ENCODE data around the gene RMND5B.

DNA sequence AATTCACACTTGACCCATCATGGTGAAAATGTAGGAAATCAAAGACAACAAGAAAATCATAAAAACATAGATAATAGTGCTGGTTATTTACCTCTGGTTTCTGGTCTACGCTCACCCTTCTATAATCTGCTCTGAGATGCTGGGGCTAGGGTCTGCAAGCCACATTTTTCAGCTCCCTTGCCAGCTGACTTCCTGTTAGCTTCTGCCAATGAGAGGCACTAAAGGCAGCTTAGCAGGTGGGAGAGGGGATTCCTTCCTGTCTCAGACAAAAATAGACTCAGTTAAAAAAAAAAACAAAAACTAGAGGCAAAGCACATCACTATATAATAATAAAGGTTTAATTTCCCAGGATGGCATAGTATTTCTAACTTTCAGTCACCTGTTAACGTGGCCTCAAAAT lies 37.7 kb upstream of the RMND5B start:
- no peak for TF ChIP-seq GATA2 (IDR thresholded peaks at IDR 0.05; ENCODE audit: low read depth, low read length)
- TF ChIP-seq GATA3 (IDR thresholded peaks at IDR 0.05; ENCODE audit: low read depth, low read length): no peak
